WI38 (cell line): ENCODE results near the gene ATF1.
"Not testable (repeated sequence)": the region's sequence is repeated elsewhere in the genome, so short reads cannot be mapped to it uniquely, and the experiment has no call there.

Experiments used
- H3K4me3 ChIP-seq: 2 replicates; pipeline ENCODE4 v1.5.1; 2011; ENCODE audit warnings: low read depth, mild to moderate bottlenecking, control low read depth, low read length
- TF ChIP-seq, protein P1 (sequence below): IDR thresholded peaks from 2 replicates; pipeline ENCODE4 v1.5.1; 2012; ENCODE audit warnings: low read depth, mild to moderate bottlenecking, control low read depth, low read length

Gene ATF1

DNA sequence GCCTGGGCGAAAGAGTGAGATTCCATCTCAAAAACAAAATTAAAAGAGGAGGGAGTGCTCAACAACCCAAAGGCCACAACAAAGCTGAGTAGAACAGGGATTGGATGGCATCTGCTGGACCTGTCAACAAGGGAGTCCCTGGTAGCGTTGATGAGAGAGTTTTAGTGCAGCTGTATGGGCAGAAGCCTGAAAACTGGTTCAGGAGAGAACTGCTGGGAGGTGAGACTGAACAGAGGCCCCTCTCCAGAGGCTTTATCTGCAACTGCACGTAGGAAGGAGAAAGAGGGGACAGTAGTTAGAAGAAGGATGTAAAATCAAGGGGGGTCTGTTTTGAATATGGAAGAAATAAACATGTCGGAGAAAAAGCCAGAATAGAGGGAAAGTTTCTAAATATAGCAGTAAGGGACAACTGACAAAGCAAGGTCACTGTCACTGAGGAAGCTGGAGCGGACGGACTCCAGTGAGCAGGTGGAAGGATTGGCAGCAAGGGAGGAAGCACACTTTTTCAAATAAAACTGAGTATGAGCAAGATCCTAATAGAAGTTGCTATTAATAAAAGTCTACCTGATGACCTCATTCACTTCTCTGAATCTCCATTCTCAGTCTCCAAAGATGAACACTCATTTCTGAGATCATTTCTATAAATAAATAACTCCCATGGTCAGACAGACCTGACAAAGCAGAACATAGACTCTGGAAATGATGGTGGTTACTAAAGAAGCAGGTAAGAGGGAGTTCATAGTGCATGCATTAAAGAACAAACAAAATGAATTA lies 11.8 kb upstream of the ATF1 start:
- TF ChIP-seq, protein P1, sequence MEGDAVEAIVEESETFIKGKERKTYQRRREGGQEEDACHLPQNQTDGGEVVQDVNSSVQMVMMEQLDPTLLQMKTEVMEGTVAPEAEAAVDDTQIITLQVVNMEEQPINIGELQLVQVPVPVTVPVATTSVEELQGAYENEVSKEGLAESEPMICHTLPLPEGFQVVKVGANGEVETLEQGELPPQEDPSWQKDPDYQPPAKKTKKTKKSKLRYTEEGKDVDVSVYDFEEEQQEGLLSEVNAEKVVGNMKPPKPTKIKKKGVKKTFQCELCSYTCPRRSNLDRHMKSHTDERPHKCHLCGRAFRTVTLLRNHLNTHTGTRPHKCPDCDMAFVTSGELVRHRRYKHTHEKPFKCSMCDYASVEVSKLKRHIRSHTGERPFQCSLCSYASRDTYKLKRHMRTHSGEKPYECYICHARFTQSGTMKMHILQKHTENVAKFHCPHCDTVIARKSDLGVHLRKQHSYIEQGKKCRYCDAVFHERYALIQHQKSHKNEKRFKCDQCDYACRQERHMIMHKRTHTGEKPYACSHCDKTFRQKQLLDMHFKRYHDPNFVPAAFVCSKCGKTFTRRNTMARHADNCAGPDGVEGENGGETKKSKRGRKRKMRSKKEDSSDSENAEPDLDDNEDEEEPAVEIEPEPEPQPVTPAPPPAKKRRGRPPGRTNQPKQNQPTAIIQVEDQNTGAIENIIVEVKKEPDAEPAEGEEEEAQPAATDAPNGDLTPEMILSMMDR, result no peak
- no peak overlapping the region for H3K4me3 ChIP-seq

DNA sequence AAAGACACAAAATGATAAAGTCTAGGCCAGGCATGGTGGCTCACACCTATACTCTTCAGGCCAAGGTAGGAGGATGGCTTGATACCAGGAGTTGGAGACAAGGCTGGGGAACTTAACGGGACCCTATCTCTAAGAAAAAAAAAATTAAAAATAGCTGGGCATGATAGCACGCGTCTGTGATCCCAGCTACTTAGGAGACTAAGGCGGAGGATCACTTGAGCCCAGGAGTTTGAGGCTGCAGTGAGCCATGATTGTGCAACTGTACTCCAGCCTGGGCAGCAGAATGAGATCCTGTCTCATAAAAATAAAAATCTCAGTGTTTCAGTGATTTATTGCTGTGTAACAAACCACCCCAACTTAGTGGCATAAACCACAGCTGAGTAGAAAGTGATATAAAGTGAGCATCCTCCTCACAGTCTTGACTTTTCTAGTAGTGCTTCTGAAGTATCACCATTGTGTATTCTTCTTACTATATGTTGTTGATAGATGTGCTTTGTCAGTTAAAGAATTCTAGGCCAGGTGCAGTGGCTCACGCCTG lies 10.6 kb upstream of the ATF1 start:
- H3K4me3 ChIP-seq, result no peak overlapping the region
- TF ChIP-seq, protein P1, result no peak

DNA sequence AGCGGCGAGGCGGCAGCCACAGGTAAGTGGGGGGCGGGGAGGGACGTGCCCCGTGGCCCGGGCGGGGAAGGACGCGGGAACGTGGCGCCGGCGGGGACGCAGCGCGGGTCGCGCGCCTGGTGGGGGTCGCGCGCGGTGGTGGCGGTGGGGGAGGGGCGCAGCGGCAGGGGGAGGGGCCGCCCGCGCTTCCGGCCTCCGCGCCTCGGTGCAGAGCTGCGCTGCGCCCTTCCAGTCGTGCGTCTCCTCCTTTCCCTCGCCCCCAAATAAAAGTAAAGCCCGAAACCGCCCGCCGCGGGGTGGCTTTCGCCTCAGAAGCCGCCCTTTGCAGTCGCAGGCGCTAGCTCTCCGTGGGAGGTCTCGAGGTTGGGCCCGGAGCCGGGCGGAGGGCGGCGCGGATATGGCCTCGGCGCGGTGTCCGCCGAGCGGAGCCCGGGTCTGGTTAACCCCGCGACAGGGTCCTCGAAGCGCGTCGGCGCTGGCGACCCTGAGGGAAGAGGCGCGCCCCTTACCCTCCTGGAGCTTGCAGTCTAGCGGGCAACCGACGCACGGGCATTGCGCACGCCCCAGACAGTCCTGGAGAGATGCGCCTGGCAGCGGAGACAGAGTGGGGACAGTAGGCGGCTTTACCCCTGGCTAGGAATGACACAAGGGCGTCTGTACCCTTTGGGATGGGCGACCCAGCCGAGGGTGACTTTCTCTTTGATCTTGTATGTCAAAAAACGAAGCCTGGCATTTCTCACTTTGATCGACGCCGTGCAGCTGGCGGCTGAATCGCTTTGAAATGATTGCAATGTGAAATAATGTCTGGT lies 589 bp downstream of the ATF1 start:
- peak overlapping the region; percentile 93 for H3K4me3 ChIP-seq
- TF ChIP-seq, protein P1, result no peak

DNA sequence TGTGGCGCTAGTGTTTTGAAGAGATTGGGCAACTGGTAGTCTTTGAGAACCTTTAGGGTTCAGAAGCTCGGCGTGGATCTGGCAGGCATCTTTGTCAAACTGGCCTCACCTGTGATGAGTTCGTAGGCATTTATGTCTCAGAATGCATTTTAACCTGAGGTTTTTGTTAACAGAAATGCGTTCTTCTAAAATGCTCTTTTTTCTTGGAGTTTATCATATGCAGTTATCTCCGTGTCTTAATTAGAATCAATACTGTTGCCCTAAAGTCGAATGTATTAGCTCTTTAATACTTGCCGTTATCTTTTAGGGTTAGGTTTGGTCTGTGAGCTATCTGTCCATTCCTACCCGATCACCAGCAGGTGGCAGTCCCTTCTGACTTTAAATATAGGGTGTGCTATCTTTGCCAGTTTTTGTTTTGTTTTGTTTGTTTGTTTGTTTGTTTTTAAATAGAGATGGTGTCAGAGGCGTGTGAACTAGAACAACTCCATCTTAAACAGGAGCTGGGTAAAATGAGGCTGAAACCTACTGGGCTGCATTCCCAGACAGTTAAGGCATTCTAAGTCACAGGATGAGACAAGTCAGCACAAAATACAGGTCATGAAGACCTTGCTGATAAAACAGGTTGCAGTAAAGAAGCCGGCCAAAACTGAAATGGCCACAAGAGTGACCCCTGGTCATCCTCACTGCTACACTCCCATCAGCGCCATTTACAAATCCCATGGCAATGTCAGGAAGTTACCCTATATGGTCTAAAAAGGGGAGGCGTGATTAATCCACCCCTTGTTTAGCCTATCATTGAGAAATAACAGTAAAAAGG lies 1.4 kb downstream of the ATF1 start:
- TF ChIP-seq, protein P1, result peak; percentile 44
- H3K4me3 ChIP-seq, result peak overlapping the region; percentile 93

DNA sequence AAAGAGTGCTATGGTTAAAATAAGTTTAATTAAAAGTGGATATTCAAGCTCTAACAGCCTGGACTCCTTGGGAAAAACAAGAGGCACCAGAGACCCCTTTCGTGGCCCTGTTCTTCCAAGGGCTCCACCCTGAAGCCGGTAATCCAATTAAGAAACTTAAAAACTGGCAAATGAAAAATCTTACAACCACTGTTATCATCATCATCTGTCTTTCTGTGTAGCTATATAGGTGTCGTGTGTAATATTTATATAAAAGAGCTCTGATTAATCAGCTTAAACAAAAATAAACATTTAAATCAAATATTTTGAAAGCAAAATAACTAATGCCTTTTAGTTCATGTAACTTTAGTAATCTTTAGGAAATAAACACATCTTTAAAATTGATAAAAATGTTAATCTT lies 4.5 kb downstream of the ATF1 start:
- TF ChIP-seq, protein P1, result no peak
- no peak overlapping the region for H3K4me3 ChIP-seq

DNA sequence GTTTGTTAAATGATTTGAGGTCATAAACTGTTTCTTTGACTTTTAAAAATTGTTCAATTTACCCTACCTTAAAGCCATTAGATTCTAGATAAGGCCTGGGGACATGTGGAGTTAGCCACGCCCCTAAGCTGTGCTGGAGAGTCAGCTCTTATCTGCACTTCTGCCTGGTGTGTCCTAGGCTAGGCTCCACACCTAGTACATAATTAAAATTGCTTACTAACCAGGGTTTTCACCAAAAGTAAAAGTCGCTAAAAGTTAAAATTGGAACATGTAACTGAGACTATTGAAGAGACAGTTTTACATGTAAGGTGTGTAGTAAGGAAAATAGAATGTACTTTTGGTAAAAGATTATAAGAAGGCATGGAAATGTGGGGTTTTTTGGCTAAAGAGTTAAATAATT lies 4.9 kb downstream of the ATF1 start:
- H3K4me3 ChIP-seq, result not testable (repeated sequence)

DNA sequence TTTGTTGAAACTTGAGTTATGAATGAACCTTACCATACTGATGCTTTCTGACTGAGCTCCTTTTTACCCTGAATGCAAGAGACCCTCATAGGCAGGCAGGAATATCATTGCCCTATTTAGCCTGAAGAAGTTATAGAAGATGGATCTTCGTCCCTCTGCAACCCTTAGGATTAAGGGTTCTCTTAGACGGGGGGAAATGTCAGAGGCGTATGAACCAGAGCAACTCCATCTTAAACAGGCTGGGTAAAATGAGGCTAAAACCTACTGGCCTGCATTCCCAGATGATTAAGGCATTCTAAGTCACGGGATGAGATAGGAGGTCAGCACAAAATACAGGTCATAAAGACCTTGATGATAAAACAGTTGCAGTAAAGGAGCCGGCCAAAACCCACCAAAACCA lies 7.5 kb downstream of the ATF1 start:
- TF ChIP-seq, protein P1, result no peak
- H3K4me3 ChIP-seq, result no peak overlapping the region
